HPDE6-E6E7 (cell line): ENCODE results near the gene NLGN3.

Source experiments
- DNase-seq: peaks from one replicate; pipeline ENCODE4 v3.0.0; 2011; ENCODE audit warnings: missing footprints; ENCODE audit errors: extremely low spot score

Gene NLGN3

DNA sequence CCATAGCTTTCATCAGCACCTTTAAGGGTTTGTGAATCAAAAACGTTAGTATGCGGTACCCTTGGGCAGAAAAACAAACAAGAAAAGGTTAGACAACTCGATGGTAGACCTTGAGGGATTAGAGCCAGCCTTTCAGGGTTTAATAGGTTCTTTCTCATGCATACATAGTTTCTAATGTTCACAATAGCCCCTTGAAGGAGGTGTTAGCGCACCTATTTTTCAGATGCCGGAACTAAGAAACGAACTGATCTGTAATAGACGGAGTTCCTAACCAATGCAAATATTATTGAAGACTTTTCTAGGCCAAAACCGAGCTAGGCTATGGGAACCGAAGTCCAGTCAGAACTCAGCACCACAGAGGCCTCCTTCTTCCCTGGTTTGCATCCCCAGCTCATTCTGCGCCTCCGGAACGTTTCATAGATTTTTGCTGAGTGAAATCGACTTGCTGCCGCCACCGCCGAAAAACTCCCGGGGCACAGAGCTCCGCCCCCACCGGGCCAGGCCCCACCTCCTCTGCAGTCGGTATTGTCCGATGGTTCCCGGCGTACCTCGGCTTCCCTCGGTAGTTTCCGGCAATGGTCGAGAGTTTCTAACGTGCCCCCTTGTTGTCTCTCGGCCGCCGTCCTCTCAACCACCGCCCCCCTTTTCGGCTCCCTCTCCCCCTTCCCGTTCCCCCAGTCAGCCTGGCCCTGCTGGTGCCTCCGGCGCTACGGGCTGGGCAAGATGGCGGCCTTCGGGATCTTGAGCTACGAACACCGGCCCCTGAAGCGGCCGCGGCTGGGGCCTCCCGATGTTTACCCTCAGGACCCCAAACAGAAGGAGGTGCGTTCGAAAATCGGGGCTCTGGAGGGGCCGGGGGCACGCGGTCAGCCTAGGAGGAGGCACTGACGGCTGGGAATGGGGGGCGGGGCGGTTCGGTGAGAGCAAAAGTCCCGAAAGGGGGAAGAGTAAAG lies 26.3 kb upstream of the NLGN3 start, which contains the start of gene MED12:
Gene MED12, plus strand, starts transcription at position 565 of the 953 bp plus-strand sequence. Its CDS starts 159 bp downstream, at position 724.
- peak; percentile 49 for DNase-seq

DNA sequence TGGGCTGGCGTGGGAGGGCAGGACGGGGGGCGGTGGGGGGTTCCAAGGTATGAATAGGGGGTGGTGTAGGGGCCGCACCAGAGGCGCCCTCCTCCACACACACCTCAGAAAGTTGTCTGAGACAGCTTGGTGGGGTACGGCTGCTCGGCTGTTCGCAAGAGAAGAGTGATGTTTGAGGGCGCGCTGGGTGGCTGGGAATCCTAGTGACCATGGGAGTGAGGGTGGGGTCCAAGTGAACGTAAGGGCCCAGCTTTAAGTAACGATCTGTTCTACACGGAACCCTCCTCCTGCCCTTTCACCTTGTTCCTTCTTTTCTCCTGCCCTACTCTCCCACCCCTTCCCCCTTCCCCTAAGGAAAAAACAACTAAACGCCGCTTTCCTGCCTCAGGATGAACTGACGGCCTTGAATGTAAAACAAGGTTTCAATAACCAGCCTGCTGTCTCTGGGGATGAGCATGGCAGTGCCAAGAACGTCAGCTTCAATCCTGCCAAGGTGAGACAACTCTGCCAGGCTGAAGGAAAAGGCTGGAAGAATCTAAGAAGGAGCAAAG lies 25.6 kb upstream of the NLGN3 start:
- DNase-seq = no peak

DNA sequence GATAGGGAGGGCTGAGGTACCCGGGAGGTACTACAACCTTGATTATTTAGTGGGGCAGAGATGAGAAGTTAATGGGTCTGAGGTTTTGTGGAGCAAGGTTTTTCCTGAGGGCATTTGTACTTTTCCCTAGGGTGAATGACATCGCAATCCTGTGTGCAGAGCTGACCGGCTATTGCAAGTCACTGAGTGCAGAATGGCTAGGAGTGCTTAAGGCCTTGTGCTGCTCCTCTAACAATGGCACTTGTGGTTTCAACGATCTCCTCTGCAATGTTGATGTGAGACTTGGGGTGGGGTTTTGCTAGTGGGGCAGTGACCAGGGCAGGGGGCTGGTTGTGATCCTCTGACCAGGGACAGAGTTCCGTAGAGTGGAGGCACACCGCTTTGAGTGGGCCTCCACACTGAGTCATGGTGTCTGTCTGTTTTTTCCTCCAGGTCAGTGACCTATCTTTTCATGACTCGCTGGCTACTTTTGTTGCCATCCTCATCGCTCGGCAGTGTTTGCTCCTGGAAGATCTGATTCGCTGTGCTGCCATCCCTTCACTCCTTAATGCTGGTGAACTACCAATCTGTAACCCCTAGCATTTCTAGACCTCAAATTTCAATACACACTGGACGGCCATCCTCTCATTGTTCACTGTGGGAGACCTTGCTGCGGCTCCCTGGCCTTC lies 16.3 kb upstream of the NLGN3 start:
- no peak for DNase-seq

DNA sequence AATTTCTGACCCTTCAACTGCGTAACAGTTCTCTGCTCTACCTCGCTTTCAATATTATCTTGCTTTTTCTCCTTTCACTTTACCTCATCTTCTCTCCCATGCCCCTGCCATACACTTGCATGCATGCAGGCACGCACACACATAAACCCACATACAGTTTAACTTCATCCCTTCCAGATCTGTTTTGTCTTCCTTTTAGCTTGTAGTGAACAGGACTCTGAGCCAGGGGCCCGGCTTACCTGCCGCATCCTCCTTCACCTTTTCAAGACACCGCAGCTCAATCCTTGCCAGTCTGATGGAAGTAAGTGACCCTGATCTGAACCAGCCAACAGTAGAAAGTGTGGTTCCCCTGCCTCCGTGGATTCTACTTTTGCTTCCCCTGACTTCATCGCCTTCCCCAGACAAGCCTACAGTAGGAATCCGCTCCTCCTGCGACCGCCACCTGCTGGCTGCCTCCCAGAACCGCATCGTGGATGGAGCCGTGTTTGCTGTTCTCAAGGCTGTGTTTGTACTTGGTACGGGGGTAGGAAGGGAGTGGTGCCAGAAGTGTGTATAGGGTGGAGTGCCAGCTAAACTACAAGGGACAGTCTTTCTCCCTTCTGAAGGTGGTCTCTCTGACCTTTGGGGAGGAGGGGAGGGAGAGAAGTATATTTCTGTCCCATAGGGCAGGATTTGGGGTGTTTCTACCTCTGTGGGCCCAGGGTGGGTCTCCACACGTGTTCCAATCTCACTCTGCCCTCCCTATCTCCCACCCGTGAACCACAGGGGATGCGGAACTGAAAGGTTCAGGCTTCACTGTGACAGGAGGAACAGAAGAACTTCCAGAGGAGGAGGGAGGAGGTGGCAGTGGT lies 15.5 kb upstream of the NLGN3 start:
- peak; percentile 31 for DNase-seq

DNA sequence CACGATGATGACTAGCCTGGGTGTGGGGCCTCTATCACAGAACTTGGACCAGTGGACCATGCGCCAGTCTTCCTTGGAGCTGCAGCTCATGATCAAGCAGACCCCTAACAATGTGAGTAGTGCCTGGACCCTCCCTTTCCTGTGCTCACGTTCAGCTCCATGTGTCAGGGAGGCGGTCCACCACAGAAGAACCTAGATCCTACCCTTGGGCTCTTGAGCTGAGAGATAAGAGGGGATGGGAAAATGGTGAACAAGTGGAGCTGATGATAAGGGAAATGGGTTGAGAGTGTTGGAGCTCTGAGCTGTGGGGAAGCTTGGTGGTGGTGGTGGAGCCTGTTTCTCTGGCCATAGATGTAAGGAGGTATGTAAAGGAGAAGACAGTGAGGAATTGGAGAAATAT lies 13.1 kb upstream of the NLGN3 start:
- DNase-seq = no peak

DNA sequence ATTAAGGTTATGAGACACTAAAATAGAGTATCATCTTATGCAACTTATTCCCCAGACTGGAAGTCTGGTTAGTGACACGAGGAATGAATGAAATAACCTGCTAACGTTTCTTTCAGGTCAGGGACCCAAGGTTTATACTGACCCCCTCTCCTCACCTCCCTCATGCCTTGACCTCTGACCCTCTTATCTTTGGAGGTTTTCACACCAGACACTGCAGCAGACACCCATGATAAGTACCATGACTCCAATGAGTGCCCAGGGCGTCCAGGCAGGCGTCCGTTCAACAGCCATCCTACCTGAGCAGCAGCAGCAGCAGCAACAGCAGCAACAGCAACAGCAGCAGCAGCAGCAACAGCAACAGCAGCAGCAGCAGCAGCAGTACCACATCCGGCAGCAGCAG lies 4.2 kb upstream of the NLGN3 start:
- no peak for DNase-seq

DNA sequence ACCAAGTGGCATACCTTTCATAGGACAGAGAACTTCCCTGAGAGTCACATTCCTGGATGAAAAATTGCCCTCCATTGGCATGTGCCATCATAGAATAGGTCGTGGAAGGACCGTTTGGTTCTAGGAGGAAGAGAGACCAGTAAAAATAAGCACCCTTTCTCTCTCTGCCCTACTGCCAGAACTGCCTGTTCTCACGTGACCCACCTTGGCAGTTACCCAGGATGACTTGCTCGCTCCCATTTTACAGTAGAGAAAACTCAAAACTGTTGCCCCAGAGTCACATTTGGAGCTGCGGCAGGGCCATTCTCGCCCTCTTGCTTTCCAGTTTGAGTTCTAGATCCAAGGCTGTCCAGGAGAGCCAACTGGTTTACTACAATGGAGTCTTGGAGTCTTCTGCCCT lies 1.1 kb upstream of the NLGN3 start:
- no peak for DNase-seq

DNA sequence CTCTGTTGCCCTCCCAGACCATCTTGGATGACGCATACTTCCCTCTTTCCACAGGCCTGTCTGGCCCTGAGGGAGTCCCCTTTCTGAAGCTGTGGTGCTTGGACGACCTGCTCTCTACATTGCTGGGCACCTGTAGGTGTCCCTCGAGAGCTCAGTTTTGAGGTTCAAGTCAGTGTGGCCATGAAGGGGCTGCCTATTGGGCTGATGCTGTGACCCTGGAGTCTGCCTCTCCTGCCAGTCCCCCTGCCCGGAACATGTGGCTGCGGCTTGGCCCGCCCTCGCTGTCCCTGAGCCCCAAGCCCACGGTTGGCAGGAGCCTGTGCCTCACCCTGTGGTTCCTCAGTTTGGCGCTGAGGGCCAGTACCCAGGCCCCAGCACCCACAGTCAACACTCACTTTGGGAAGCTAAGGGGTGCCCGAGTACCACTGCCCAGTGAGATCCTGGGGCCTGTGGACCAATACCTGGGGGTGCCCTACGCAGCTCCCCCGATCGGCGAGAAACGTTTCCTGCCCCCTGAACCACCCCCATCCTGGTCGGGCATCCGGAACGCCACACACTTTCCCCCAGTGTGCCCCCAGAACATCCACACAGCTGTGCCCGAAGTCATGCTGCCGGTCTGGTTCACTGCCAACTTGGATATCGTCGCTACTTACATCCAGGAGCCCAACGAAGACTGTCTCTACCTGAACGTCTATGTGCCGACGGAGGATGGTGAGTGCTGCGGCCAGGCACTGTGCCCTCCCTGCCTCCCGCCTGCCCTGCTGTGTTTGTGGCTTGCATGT lies 3.0 kb downstream of the NLGN3 start:
- no peak for DNase-seq

DNA sequence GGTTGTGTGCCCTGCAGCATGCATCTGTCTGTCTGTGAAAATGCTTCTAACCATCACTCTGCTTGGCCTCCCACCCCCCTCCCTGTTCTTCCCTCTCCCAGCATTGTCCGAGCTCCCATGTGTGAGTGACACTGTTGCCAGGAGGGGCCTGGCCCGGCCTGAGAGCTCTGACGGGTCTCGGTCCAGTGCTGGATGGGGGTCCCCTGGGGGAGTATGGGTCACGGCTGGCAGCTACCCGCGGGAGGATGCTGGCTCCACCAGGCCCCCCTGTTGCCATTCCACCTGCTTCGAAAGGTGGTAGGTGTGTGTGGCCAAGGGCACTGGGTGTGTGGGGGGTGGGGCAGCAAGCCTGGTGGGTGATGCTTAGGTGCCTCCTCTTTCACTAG lies 3.6 kb downstream of the NLGN3 start:
- no peak for DNase-seq

DNA sequence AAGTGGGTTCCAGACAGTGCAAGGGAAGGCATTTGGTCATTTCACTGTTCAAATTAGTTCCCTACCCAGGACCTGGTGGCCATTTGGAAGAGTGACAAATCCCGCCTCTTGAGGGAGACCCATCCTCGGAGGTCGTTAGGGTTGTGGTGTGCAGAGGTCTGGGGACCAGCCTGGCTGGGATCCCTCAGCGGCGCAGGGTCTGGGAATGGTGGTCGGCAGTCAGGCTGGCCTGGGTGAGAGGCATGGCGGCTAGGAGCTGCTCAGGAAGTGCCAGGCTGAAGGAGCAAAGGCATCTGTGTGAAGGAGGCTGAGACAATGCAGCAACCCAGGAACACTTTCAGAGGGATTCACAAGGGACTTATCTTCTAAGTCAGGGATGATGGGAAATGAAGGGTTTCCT lies 6.7 kb downstream of the NLGN3 start:
- DNase-seq = no peak

DNA sequence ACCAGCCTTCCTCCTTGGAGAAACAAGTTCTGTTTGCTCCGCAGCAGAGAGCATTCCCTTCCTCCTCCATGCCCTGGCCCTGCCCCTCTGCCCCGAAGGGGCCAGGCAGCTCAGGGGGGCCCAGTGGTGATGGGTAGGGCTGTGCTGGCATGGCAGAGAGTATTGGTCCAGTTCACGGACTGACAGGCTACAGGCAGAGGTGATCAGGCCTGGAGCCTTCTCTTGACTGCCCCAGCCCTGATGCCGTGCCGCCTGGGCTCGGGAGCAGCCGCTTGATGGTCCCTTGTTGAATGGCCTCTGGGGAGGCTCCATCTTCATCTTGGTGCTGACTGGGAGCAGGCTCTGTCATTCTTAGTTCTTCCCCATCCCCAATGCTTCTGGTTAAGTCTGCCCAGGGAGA lies 9.6 kb downstream of the NLGN3 start:
- DNase-seq = no peak

DNA sequence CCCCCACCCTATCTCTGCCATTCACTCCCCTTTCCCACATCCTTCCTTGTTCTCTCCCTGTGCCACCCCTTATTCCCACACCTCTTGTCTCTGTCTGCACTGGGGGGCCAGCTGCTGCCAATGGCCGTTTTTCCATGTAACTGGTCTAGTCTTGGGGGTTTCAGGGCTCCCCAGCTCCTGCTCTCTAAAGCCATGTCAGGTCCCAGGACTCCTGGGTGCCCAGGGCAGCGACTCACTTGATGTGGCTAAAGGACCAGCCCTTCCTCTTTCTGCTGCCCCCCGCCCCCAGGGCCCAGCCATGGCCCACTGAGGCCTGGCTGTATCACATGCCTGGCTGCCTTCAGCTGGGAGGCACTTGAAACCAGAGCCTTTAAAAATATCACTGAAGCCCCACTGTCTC lies 10.0 kb downstream of the NLGN3 start:
- no peak for DNase-seq

DNA sequence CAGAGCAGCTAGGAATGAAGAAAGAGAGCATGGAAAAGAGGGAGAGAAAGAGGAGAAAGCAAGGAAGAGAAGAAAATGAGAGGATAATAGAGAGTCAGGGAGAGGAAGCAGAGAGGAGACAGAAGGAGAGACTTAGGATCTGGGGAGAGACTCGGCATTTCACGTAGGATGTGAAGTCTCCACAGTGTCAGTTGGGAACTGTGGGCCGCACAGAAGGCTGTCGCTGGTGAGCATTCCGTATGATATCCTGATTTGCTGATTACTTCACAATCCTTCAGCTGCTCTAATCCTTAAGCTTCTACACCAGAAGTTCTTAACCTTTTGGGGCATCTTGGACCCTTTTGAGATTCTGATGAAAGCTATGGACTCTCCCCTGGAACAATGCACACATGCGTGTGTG lies 14.0 kb downstream of the NLGN3 start:
- DNase-seq = no peak

DNA sequence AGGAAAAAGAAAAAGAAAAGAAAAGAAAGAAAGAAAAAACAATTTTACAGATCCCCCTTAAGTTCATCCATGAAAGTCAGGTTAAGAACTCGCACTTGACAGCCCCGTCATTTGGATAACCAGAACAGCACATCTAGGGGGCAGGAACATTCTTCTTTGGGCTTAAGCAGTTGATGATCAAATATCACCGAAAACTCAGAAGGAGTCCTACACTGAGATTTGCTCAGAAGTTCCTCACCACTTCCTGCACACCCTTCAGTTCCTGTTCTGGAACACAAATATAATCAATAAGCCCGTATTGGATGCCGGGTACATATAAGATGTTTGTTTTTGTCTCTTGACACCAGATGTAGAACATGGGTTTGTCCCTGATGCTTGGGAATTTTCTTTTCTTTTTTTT lies 14.7 kb downstream of the NLGN3 start:
- no peak for DNase-seq

DNA sequence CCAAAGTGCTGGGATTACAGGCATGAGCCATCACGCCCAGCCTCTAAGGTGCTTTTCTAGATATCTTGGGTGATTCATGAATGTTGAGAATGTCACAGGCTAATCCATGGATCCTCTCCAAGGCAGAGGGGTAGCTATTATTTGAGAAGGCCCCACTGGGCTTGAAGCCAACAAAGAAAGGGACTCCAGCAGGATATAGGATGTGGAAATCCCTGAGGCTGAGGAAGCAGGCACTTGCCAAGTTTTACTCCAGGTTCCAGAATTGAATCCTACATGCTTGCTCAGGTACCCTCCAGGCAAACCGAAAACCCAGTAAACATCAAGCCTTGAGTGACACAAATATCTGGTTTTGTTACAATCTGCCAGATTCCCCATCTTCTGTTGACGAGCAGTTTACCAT lies 15.8 kb downstream of the NLGN3 start:
- no peak for DNase-seq

DNA sequence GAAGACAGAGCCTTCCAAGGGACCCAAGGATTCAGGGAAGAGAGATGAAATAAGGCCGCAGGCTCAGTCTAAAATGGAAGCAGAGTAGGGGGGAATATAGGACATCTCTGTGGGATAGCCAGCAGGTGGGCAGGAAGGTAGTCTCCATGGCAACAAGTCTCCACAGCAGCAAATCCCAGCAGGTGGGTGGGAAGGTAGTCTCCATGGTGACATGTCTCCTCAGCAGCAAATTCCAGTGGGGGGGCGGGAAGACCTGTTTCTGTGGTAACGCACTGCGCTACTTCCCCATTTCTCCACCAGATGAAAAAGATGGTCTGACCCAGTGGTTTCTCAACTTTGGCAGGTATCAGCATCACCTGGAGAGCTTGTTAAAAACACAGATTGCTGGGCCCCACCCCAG lies 18.3 kb downstream of the NLGN3 start:
- no peak for DNase-seq

DNA sequence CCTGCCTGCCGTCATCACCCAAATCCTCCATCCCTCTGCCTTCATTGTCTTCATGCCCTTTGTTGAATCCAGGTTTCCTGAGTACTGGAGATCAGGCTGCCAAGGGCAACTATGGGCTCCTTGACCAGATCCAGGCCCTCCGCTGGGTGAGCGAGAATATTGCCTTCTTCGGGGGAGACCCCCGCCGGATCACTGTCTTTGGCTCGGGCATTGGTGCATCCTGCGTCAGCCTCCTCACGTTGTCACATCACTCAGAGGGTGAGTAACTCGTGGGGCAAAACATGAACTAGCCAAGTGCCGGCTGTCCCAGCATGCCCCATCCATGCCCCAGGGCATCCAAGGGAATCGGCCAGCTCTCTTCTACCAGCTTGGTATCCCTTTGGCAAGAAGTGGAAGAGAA lies 19.4 kb downstream of the NLGN3 start:
- no peak for DNase-seq

DNA sequence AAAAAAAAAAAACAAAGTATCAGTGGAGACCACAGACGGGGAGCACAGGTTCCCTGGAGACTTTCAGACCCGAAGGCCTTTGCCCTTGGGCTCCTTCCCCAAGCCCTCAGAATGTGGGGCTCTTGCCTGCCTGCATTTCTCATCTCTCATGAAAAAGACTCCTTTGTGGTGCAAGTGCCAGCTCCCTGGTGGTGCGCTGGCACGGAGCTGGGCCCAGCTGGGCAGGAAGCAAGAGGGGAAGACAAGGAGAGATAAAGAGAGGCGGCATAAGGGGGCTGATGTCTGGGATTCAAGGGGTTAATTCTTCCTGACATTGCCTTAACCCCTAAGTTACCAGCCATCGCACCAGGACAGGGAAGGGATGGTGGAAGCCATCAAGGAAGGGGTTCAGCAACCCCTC lies 21.8 kb downstream of the NLGN3 start:
- DNase-seq = no peak

DNA sequence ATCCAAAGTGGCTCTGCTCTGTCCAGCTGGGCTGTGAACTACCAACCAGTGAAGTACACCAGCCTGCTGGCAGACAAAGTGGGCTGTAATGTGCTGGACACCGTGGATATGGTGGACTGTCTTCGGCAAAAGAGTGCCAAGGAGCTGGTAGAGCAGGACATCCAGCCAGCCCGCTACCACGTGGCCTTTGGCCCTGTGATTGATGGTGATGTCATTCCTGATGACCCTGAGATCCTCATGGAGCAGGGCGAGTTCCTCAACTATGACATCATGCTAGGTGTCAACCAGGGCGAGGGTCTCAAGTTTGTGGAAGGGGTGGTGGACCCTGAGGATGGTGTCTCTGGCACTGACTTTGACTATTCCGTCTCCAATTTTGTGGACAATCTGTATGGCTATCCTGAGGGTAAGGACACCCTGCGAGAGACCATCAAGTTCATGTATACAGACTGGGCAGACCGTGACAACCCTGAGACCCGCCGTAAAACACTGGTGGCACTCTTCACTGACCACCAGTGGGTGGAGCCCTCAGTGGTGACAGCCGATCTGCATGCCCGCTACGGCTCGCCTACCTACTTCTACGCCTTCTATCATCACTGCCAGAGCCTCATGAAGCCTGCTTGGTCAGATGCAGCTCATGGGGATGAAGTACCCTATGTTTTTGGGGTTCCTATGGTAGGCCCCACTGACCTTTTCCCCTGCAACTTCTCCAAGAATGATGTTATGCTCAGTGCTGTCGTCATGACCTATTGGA lies 22.6 kb downstream of the NLGN3 start:
- no peak for DNase-seq

DNA sequence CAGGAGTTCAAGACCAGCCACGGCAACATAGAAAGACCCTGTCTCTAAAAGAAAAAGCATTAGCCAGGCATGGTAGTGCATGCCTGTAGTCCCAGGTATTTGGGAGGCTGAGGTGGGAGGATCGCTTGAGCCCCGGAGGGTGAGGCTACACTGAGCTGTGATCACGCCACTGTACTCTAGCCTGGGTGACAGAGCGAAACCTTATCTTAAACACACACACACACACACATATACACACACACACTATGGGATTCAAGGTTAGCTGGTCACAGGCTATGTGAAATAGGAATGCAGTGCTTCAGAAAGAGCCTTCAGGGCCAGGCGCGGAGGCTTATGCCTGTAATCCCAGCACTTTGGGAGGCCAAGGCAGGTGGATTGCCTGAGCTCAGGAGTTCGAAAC lies 23.5 kb downstream of the NLGN3 start:
- no peak for DNase-seq
